ENCODE measurements around the gene GLS2. TPM values are rescaled to one million over a fixed set of nuclear protein-coding genes. Genes with fewer than 3 reads are reported as not detected.
"Not testable (repeated sequence)": the region's sequence is repeated elsewhere in the genome, so short reads cannot be mapped to it uniquely, and the experiment has no call there.

GLS2 gene
- total and polyA plus RNA-seq, 2 donors (not counting 1 experiment from before 2014, with no cell fraction given) = 0.03 to 0.17 TPM

- not testable (repeated sequence) for H3K4me1 ChIP-seq (ENCODE audit: control insufficient read depth, extremely low read depth, insufficient read depth, low read length); H3K36me3 ChIP-seq (ENCODE audit: control insufficient read depth, insufficient read depth, low read length); H2AFZ ChIP-seq (ENCODE audit: low read length); H3K79me2 ChIP-seq (ENCODE audit: control insufficient read depth, insufficient read depth, low read length); H3K9me3 ChIP-seq (ENCODE audit: control insufficient read depth, insufficient read depth, low read depth, low read length); H3K27me3 ChIP-seq (ENCODE audit: control insufficient read depth, insufficient read depth, low read length); H4K20me1 ChIP-seq (ENCODE audit: control insufficient read depth, extremely low read depth, insufficient read depth, low read length); H3K9ac ChIP-seq (ENCODE audit: insufficient read depth, low read length); H3K27ac ChIP-seq (ENCODE audit: insufficient read depth, low read length)
- Histone ChIP-seq H3K4me3 (replicated peaks in 1 of 4; ENCODE audit: control extremely low read depth in 1 of 4, insufficient read depth in 1 of 4, low read depth in 3 of 4, low read length in 4 of 4) (peak overlapping the region in 1 of 4 experiments; percentile 25), H3K4me2 (ENCODE audit: extremely low read depth, insufficient read depth, low read length) (peak overlapping the region; percentile 25)
- DNase-seq (ENCODE audit: low read depth in 2 of 2) = peak in 1 of 2 donors; percentile 6
- TF ChIP-seq, protein P1, sequence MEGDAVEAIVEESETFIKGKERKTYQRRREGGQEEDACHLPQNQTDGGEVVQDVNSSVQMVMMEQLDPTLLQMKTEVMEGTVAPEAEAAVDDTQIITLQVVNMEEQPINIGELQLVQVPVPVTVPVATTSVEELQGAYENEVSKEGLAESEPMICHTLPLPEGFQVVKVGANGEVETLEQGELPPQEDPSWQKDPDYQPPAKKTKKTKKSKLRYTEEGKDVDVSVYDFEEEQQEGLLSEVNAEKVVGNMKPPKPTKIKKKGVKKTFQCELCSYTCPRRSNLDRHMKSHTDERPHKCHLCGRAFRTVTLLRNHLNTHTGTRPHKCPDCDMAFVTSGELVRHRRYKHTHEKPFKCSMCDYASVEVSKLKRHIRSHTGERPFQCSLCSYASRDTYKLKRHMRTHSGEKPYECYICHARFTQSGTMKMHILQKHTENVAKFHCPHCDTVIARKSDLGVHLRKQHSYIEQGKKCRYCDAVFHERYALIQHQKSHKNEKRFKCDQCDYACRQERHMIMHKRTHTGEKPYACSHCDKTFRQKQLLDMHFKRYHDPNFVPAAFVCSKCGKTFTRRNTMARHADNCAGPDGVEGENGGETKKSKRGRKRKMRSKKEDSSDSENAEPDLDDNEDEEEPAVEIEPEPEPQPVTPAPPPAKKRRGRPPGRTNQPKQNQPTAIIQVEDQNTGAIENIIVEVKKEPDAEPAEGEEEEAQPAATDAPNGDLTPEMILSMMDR (conservative IDR thresholded peaks at IDR 0.05 in 1 of 2, IDR thresholded peaks at IDR 0.05 in 1 of 2; ENCODE audit: low read depth in 1 of 2, low read length in 2 of 2) = peak; percentile 35 to 42
These were observed 8.7 kb upstream of the GLS2 start for GRCh38 chr12:56496704-56497103.

DNA sequence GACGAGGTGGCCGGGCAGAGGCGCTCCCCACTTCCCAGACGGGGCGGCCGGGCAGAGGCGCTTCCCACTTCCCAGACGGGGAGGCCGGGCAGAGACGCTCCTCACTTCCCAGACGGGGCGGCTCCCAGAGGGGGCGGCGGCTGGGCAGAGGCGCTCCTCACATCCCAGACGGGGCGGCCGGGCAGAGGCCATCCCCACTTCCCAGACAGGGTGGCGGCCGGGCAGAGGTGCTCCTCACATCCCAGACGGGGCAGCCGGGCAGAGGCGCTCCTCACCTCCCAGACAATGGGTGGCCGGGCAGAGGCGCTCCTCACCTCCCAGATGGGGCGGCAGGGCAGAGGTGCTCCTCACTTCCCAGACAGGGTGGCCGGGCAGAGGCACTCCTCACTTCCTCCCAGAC is 6.5 kb upstream of the GLS2 start:
- H3K36me3 ChIP-seq (ENCODE audit: control insufficient read depth, insufficient read depth, low read length); H4K20me1 ChIP-seq (ENCODE audit: control insufficient read depth, extremely low read depth, insufficient read depth, low read length); H2AFZ ChIP-seq (ENCODE audit: low read length); H3K27ac ChIP-seq (ENCODE audit: insufficient read depth, low read length); H3K9me3 ChIP-seq (ENCODE audit: control insufficient read depth, insufficient read depth, low read depth, low read length); H3K4me2 ChIP-seq (ENCODE audit: extremely low read depth, insufficient read depth, low read length); H3K4me3 ChIP-seq (replicated peaks in 1 of 4; ENCODE audit: control extremely low read depth in 1 of 4, insufficient read depth in 1 of 4, low read depth in 3 of 4, low read length in 4 of 4); DNase-seq (ENCODE audit: low read depth in 2 of 2); H3K9ac ChIP-seq (ENCODE audit: insufficient read depth, low read length); H3K79me2 ChIP-seq (ENCODE audit: control insufficient read depth, insufficient read depth, low read length); H3K4me1 ChIP-seq (ENCODE audit: control insufficient read depth, extremely low read depth, insufficient read depth, low read length): not testable (repeated sequence)
- peaks cover 15% of the 10 kb centered on the region for H3K27me3 ChIP-seq (ENCODE audit: control insufficient read depth, insufficient read depth, low read length)

DNA sequence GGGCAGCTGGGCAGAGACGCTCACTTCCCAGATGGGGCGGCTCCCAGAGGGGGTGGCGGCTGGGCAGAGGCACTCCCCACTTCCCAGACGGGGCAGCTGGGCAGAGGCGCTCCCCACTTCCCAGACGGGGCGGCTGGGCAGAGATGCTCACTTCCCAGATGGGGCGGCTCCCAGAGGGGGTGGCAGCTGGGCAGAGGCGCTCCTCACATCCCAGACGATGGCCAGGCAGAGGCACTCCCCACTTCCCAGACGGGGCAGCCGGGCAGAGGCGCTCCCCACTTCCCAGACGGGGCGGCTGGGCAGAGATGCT is 6.1 kb upstream of the GLS2 start:
- H3K4me3 ChIP-seq (replicated peaks in 1 of 4; ENCODE audit: control extremely low read depth in 1 of 4, insufficient read depth in 1 of 4, low read depth in 3 of 4, low read length in 4 of 4); H3K9ac ChIP-seq (ENCODE audit: insufficient read depth, low read length); H3K27ac ChIP-seq (ENCODE audit: insufficient read depth, low read length); H3K9me3 ChIP-seq (ENCODE audit: control insufficient read depth, insufficient read depth, low read depth, low read length); H3K4me2 ChIP-seq (ENCODE audit: extremely low read depth, insufficient read depth, low read length); H3K4me1 ChIP-seq (ENCODE audit: control insufficient read depth, extremely low read depth, insufficient read depth, low read length); H3K79me2 ChIP-seq (ENCODE audit: control insufficient read depth, insufficient read depth, low read length); DNase-seq (ENCODE audit: low read depth in 2 of 2); H4K20me1 ChIP-seq (ENCODE audit: control insufficient read depth, extremely low read depth, insufficient read depth, low read length); H3K36me3 ChIP-seq (ENCODE audit: control insufficient read depth, insufficient read depth, low read length); H2AFZ ChIP-seq (ENCODE audit: low read length): not testable (repeated sequence)
- peaks cover 19% of the 10 kb centered on the region for H3K27me3 ChIP-seq (ENCODE audit: control insufficient read depth, insufficient read depth, low read length)

GRCh38 chr12:56493409-56494105 is 5.6 kb upstream of the GLS2 start:
- H2AFZ ChIP-seq (ENCODE audit: low read length); DNase-seq (ENCODE audit: low read depth in 2 of 2); H3K4me1 ChIP-seq (ENCODE audit: control insufficient read depth, extremely low read depth, insufficient read depth, low read length); H3K9ac ChIP-seq (ENCODE audit: insufficient read depth, low read length); H3K4me2 ChIP-seq (ENCODE audit: extremely low read depth, insufficient read depth, low read length); H4K20me1 ChIP-seq (ENCODE audit: control insufficient read depth, extremely low read depth, insufficient read depth, low read length); H3K36me3 ChIP-seq (ENCODE audit: control insufficient read depth, insufficient read depth, low read length); H3K27ac ChIP-seq (ENCODE audit: insufficient read depth, low read length); H3K79me2 ChIP-seq (ENCODE audit: control insufficient read depth, insufficient read depth, low read length); H3K4me3 ChIP-seq (replicated peaks in 1 of 4; ENCODE audit: control extremely low read depth in 1 of 4, insufficient read depth in 1 of 4, low read depth in 3 of 4, low read length in 4 of 4); H3K9me3 ChIP-seq (ENCODE audit: control insufficient read depth, insufficient read depth, low read depth, low read length): not testable (repeated sequence)
- H3K27me3 ChIP-seq (ENCODE audit: control insufficient read depth, insufficient read depth, low read length) = peaks cover 24% of the 10 kb centered on the region
